AG09319 (cell line): ENCODE results near the gene AGPAT3.

Experiments used
- DNase-seq: peaks from one replicate; pipeline ENCODE4 v3.0.0-alpha.2; 2010; ENCODE audit warnings: low read depth; ENCODE audit errors: extremely low read depth
- TF ChIP-seq, protein P1 (sequence below): IDR thresholded peaks from 2 replicates; pipeline ENCODE4 v1.5.1; 2011; ENCODE audit warnings: low read depth, mild to moderate bottlenecking, inconsistent platforms, low read length, moderate library complexity

Gene AGPAT3

DNA sequence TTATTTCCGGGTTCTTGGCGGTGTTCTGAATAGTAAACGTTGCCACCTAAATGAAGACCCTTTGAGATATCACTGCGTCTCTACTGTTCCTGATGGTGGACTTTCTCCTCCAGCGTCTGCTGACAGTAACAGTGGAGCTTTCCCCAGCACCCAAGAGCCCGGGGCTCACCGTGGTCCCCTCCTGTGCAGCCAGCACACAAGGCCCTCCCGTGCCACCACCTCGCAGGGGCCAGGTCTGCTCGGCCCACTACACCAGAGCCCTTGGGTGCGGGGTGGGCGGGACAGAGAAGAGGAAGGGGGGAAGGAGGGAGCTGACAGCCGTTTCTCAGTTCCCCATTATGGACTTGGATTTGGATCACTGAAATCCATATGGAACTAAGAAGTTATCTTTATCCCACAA, 85.9 kb downstream of the AGPAT3 start:
- TF ChIP-seq, protein P1, sequence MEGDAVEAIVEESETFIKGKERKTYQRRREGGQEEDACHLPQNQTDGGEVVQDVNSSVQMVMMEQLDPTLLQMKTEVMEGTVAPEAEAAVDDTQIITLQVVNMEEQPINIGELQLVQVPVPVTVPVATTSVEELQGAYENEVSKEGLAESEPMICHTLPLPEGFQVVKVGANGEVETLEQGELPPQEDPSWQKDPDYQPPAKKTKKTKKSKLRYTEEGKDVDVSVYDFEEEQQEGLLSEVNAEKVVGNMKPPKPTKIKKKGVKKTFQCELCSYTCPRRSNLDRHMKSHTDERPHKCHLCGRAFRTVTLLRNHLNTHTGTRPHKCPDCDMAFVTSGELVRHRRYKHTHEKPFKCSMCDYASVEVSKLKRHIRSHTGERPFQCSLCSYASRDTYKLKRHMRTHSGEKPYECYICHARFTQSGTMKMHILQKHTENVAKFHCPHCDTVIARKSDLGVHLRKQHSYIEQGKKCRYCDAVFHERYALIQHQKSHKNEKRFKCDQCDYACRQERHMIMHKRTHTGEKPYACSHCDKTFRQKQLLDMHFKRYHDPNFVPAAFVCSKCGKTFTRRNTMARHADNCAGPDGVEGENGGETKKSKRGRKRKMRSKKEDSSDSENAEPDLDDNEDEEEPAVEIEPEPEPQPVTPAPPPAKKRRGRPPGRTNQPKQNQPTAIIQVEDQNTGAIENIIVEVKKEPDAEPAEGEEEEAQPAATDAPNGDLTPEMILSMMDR: no peak
- no peak for DNase-seq

DNA sequence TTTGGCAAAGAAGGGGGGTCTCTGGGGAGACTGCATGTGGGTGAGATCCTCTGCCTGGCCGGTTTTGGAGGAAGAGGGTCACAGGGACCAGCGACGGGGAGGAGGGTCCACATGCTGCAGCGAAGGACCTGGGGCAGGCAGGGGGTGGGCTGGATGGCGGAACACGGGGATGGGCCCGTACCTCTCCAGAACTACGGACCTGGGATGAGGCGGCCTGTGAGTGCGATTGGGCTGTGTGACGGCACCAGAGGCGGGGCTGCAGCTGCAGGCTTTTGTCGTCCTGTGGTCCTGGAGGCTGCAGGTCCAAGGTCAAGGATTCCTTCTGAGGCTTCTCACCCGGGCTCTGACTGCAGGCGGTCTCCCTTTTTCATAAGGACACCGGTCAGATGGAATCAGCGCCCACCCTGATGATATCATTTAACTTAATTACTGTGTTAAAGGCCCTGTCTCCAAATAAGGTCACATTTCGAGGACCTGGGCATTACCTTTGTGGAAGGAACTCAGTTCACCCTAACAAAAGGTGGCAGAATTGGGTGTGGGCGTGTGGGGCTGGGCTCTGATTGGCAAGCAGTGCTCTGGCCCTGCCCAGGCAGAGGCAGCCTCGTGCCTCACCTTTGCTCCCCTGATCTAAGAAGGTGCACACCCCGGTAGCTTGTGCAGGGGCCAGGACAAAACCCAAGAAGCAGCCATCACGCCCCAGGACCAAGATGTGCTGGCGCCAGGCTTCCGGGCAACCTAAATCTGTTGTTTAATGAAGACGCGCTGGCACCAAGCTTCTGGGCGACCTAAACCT, 87.1 kb downstream of the AGPAT3 start:
- TF ChIP-seq, protein P1: no peak
- DNase-seq: no peak

DNA sequence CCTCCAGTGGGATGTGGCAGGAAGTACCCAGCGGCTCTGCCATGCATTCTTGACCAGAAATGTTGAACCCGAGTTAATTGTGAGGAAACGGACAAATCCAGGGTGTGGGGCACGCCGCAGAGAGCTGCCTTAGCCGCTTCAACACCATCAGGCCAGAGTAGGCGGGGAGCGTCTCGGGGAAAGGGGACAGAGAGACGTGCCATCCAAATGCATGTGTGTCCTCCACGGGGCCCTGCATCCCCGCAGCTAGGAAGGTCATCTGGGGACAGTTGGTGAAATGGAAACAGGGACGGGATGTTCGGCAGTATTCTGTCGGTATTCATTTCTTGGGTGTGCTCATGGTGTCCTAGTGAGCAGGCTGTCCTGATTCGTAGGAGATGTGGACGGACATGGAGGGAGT, 88.0 kb downstream of the AGPAT3 start:
- TF ChIP-seq, protein P1: no peak
- no peak for DNase-seq

DNA sequence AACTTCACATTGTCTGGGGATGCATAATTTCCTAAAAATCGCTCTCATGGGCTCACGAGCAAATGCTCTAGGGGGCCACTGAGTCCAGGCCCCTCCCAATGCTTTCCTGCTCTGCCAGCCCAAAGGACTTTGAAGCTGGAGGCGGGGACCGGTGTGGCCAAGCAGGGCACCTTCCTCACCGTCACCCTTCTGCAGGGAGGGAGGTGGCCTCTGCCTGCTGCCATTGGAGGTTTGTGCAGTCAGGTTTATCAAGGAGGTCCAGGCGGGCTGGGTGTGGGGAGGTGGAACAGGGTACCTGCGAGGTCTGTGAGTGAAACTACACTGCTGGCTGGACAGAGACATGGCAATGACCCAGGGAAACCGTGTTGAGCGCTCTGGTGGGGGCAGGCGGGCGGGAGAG, 89.0 kb downstream of the AGPAT3 start:
- TF ChIP-seq, protein P1: no peak
- no peak for DNase-seq

DNA sequence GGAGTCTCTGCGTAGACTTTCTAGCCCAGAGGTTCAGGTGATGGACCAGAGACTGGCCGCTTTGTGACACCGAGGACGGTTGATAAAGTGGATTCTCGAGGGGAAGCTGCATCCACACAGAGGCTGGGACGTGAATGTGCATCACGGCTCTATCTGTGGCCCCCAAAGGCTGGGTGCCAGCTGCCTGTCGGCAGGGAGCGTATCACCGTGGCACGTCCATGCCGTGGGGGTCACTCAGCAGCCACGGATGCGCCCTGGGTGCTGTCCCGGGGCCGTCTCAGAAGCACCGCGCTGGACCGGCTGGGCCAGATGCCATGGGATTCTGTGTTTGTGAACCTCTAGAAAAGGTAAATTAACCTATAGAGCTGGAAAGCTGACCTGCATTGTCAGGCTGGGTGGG, 89.9 kb downstream of the AGPAT3 start:
- TF ChIP-seq, protein P1: no peak
- no peak for DNase-seq

DNA sequence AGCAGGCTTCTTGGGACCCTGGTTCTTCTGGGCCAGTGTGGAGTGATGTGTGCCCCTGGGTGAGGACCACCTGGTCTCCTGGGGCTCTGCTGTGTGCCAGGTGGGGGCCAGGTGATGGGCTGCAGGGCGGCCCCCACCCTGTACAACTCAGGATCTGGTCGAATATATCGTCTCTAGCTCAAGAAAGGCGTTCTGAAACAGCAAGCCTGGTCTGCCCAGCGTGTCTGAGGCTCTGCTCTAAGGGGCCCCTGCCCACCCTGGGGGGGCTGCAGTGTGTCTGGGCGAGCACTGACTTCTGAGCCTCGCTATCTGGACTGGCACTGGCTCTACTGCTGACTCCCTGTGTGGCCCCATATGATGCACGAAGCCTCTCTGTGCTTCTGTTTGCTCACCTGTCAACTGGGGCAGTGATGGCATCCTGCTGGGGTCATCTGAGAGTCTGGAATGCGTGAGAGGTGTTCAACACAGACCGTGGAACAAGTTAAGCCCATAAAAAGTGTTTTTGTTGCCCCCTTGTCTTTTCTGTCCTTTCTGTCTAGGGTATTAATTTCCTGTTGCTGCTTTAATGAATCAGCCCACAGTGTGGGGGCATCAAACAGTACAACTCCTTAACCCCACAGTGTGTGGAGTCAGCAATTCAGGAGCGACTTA, 91.1 kb downstream of the AGPAT3 start:
- TF ChIP-seq, protein P1: no peak
- no peak for DNase-seq

DNA sequence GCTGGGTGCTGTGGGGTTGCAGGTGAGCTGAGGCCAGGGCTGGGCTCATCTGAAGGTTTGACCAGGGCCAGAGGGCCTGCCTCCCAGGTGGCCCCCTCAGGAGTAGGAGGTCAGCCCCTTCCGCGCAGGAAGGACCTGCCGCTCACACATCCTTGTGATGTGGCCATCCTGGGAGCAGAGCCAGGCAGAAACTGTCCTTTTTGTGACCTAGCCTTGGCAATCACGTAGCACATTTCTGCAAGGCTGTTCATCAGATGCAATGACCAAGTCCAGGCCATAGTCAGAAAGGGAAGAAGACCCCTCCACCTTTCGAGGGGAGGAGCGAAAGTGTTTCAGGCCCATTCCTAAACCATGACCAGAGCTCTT, 91.6 kb downstream of the AGPAT3 start:
- no peak for DNase-seq
- TF ChIP-seq, protein P1: no peak
